Heart left ventricle (tissue), 16 donors: ENCODE measurements around the gene PIGZ. TPM values are rescaled to one million over a fixed set of nuclear protein-coding genes. Genes with fewer than 3 reads are reported as not detected.
A peak's percentile ranks its signal among the peaks of the same experiment; 100 is the strongest.

Experiments
- ATAC-seq, 4 donors: fragments of 200-7000 bp; cut with Tn5 transposase; one replicate each; pipeline ENCODE4 v1.9.1; 2020 to 2022; ENCODE audit warnings: moderate library complexity in 4 of 4, mild to moderate bottlenecking in 3 of 4, moderate number of reproducible peaks in 1 of 4
- DNase-seq, 5 donors: peaks; one replicate each; pipeline ENCODE4 v3.0.0-alpha.2; 2020
- H3K27ac ChIP-seq, 12 donors: fragments of 200-600 bp; sonication (generic) in 4 of 12; one replicate each; pipeline versions ENCODE4 v1.5.0 to v1.8.0; 2016 to 2022; ENCODE audit warnings: mild to moderate bottlenecking in 2 of 12
- H3K27me3 ChIP-seq, 9 donors: fragments of 200-600 bp; sonication (generic) in 2 of 9; one replicate each; pipeline versions ENCODE4 v1.5.1 to v1.8.0; 2016 to 2022; ENCODE audit warnings: mild to moderate bottlenecking in 3 of 9
- H3K36me3 ChIP-seq, 9 donors: fragments of 200-600 bp; sonication (generic) in 2 of 9; one replicate each; pipeline versions ENCODE4 v1.5.0 to v1.8.0; 2018 to 2022; ENCODE audit warnings: mild to moderate bottlenecking in 2 of 9
- H3K4me1 ChIP-seq, 12 donors: fragments of 200-600 bp; sonication (generic) in 4 of 12; one replicate each; pipeline versions ENCODE4 v1.5.0 to v1.8.0; 2016 to 2022; ENCODE audit warnings: mild to moderate bottlenecking in 3 of 12
- H3K4me3 ChIP-seq, 12 donors: fragments of 200-600 bp; sonication (generic) in 4 of 12; one replicate each; pipeline versions ENCODE4 v1.5.0 to v1.8.0; 2017 to 2022; ENCODE audit warnings: mild to moderate bottlenecking in 9 of 12, moderate library complexity in 4 of 12
- H3K9me3 ChIP-seq, 12 donors: fragments of 200-600 bp; sonication (generic) in 4 of 12; one replicate each; pipeline versions ENCODE4 v1.5.0 to v1.8.0; 2016 to 2022; ENCODE audit warnings: mild to moderate bottlenecking in 1 of 12
- POLR2A ChIP-seq, 2 donors: fragments of 450-650 bp; IDR thresholded peaks; one replicate each; pipeline ENCODE4 v1.6.1; 2017; ENCODE audit warnings: antibody characterized with exemption in 2 of 2, mild to moderate bottlenecking in 2 of 2, moderate library complexity in 2 of 2
- WGBS, 4 donors: extraction: QIAGEN DNeasy Blood & Tissue Kit in 2 of 4; methylation state at CpG; one replicate each; pipeline versions ENCODE4 v1.1.5 to v1.1.7; 2013 to 2018; 5-methylcytosine and 5-hydroxymethylcytosine counted together
- intact Hi-C, 10 donors: fragments of 100-400 bp; cut with DNase I; formaldehyde crosslinking; loops; one replicate each; pipeline versions ENCODE4 v1.11.1 to v1.14.2; 2022
- polyA plus RNA-seq, 2 donors: library from polyadenylated mRNA; stranded (reverse); fragments of 200-250 nt; gene quantifications; one replicate each; pipeline ENCODE4 v1.2.3, GENCODE V29; 2013
- total RNA-seq, 9 donors: library from RNA; depleted of rRNA in 2 of 9; stranded (reverse); fragments of >200 nt in 2 of 9; fragmentation: NEBNext Ultra II Directional in 3 of 9; extraction: Animal tissue kit (Norgen Biotek cat#: 25700) in 3 of 9; gene quantifications; one replicate each; pipeline versions ENCODE4 v1.1.0 to v1.2.4, GENCODE V29; 2016 to 2023
- TF ChIP-seq, protein P1 (sequence below), 12 donors: fragments of 200-600 bp; sonication (generic) in 4 of 12; IDR thresholded peaks; one replicate each; pipeline versions ENCODE4 v1.5.0 to v1.8.0; 2018 to 2022; ENCODE audit warnings: antibody characterized with exemption in 12 of 12, mild to moderate bottlenecking in 5 of 12
- donor health status: ischemic (EF 13 %, LVEDD 7.1; RV severe dilation, severe dysfunction).
- donor health status: healthy with polysubstance abuse.
- donor health status: DM: no; HTN: yes; CAD: no.
- donor health status: DM: no; HTN: no; CAD: no.
- donor health status: ischemic (EF 25% LVEDD 6.9; RV normal size, moderate dysfunction).
- donor health status: ischemic (EF 25% LVEDD 5.7; RV mildly dilated, moderate dysfunction).
- donor health status: healthy.
- donor health status: DM: yes; HTN: yes; CAD: no.
- donor health status: ischemic (EF 35%, LVEDD 5.7; RV mildly dilated, moderate dysfunction).
- donor health status: nonischemic (EF 11% LVEDD 7.7; RV severe dilation, severe dysfunction).
- donor health status: DM: yes; HTN: yes; CAD: no.
- donor health status: PGD.
- donor health status: ischemic (EF 29% LVEDD 5.4; RV normal size, mild dysfunction).
- donor health status: nonischemic (EF 23%, LVEDD 6.1; RV moderate dilation, normal function).

PIGZ gene
- total and polyA plus RNA-seq, 11 donors, result 2.3 to 8.0 (median 5.9) TPM

- H3K27me3 ChIP-seq, result no peaks in the 10 kb centered on the region
- intact Hi-C loops, result loop anchor here in 8 of 10 donors (5.0 to 10.0 kb wide), 4 partner anchors 183 to 513 kb away; no protein-coding TSS in a partner anchor
- H3K4me3 ChIP-seq, result peak overlapping the region in 4 of 12 donors; percentile 70 to 72 (median 70)
- DNase-seq (peak in 3 of 5 donors; percentile 18 to 37 (median 19)), ATAC-seq (no peak)
- WGBS, 4 donors, result 94 to 96% (median 94%) methylated on average over 20 of the region's 20 CpGs
- peaks cover 0 to 16% (median 8%) of the 10 kb centered on the region in 12 donors for H3K4me1 ChIP-seq
- no peaks in the 10 kb centered on the region for H3K36me3 ChIP-seq
- TF ChIP-seq, protein P1, sequence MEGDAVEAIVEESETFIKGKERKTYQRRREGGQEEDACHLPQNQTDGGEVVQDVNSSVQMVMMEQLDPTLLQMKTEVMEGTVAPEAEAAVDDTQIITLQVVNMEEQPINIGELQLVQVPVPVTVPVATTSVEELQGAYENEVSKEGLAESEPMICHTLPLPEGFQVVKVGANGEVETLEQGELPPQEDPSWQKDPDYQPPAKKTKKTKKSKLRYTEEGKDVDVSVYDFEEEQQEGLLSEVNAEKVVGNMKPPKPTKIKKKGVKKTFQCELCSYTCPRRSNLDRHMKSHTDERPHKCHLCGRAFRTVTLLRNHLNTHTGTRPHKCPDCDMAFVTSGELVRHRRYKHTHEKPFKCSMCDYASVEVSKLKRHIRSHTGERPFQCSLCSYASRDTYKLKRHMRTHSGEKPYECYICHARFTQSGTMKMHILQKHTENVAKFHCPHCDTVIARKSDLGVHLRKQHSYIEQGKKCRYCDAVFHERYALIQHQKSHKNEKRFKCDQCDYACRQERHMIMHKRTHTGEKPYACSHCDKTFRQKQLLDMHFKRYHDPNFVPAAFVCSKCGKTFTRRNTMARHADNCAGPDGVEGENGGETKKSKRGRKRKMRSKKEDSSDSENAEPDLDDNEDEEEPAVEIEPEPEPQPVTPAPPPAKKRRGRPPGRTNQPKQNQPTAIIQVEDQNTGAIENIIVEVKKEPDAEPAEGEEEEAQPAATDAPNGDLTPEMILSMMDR (IDR thresholded peaks at IDR 0.05), result no peak
- no peak for TF ChIP-seq POLR2A (IDR thresholded peaks at IDR 0.05)
- H3K27ac ChIP-seq, result peak overlapping the region in 4 of 12 donors; percentile 34 to 86 (median 76)
- peaks cover 0 to 6% (median 0%) of the 10 kb centered on the region in 12 donors for H3K9me3 ChIP-seq
Measured at GRCh38 chr3:197001106-197001971, 32.7 kb upstream of the PIGZ start.

GRCh38 chr3:197000211-197000610 is 31.6 kb upstream of the PIGZ start:
- Histone ChIP-seq H3K4me1 (peaks cover 0 to 16% (median 8%) of the 10 kb centered on the region in 12 donors), H3K4me3 (no peak overlapping the region), H3K9me3 (peaks cover 0 to 6% (median 0%) of the 10 kb centered on the region in 12 donors), H3K27ac (no peak overlapping the region), H3K27me3 (no peaks in the 10 kb centered on the region), H3K36me3 (no peaks in the 10 kb centered on the region)
- TF ChIP-seq, protein P1 (IDR thresholded peaks at IDR 0.05), result no peak
- TF ChIP-seq POLR2A (IDR thresholded peaks at IDR 0.05), result no peak
- 86 to 91% (median 90%) methylated on average over 5 of the region's 5 CpGs for WGBS, 4 donors
- ATAC-seq, result no peak
- DNase-seq, result peak in 3 of 5 donors; percentile 1 to 31 (median 10)
- intact Hi-C loops, result loop anchor here in 8 of 10 donors (5.0 to 10.0 kb wide), 4 partner anchors 185 to 515 kb away; no protein-coding TSS in a partner anchor

DNA sequence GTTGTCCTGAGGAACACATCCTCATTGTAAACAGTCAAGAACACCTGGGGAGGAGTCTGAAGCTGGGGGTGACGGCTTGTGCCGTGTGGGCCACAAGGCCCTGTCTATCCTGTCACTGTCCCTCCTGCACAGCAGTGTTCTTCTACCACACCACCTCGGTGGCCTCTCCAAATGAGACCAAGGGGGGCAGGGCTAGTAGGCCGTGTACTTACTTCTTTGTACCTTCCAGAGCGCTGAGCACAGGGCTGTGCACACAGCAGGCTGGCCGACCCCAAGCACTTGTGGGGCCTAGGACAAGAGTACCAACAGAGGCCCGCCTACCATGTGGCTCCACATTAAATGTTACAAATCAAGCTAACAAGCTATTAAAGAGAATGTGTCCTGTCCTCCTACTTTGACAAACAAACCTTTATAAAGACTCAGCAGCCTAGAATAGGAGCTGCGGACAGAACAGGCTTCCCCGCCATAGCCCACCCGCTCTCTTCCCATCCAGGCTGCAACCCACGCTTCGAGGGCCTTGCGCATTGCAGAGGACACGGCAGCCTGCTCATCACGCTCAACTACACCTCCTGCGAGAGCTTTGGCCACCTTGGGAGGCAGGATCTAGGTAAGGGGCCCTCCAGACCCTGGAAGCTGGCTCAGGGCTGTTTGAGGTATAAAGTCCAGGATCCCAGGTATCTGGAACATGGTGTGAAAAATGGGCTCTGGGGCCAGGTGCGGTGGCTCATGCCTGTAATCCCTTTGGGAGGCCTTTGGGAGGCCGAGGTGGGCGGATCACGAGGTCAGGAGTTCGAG is 30.5 kb upstream of the PIGZ start:
- 87 to 95% (median 93%) methylated on average over 19 to 21 of the region's 21 CpGs for WGBS, 4 donors
- no peaks in the 10 kb centered on the region for H3K27me3 ChIP-seq
- no peaks in the 10 kb centered on the region for H3K36me3 ChIP-seq
- intact Hi-C loops, result loop anchor here in 2 of 10 donors (5.0 to 10.0 kb wide), 2 partner anchors 188 to 506 kb away; no protein-coding TSS in a partner anchor
- H3K4me1 ChIP-seq, result peaks cover 0 to 15% (median 8%) of the 10 kb centered on the region in 12 donors
- peak in 2 of 5 donors; percentile 12 to 16 for DNase-seq
- ATAC-seq, result no peak
- H3K4me3 ChIP-seq, result no peak overlapping the region
- H3K27ac ChIP-seq, result no peak overlapping the region
- no peak for TF ChIP-seq POLR2A (IDR thresholded peaks at IDR 0.05)
- TF ChIP-seq, protein P1 (IDR thresholded peaks at IDR 0.05), result no peak
- H3K9me3 ChIP-seq, result peaks cover 0 to 6% (median 0%) of the 10 kb centered on the region in 12 donors
